Erythroblast (primary cell): ENCODE data around the gene LGALS9B.
"Not testable (repeated sequence)": the region's sequence is repeated elsewhere in the genome, so short reads cannot be mapped to it uniquely, and the experiment has no call there.

ENCODE experiments used
- GATA1 ChIP-seq: IDR thresholded peaks from 2 replicates; pipeline ENCODE4 v1.6.1; 2011; ENCODE audit warnings: low read depth, mild to moderate bottlenecking, control low read depth, low read length, moderate library complexity
- POLR2A ChIP-seq: IDR thresholded peaks from 2 replicates; pipeline ENCODE4 v1.6.1; 2011; ENCODE audit warnings: mild to moderate bottlenecking, low read length

DNA sequence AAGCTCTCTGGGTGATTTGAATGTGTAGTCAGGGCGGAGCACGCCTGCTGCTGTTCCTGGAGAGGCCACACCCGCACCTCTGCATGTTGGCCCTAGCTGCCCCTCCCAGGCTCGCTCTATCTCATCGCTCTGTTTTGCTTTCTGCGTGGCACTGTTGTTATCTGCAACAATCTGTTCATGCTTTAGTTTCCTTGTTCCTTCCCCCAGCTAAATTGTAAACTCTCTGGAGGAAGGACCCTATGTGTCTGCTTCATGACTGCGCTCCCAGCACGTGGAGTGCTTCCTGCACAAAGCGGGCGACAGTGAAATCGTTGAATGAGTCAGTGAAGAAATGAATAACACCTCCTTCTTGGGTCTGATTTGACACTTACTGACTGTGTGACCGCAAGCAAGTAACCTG, 16.5 kb downstream of the LGALS9B start:
- not testable (repeated sequence) for TF ChIP-seq POLR2A, GATA1
